WI38 (cell line): ENCODE measurements around the gene PCDHB9.
A peak's percentile ranks its signal among the peaks of the same experiment; 100 is the strongest.
"Not testable (repeated sequence)": the region's sequence is repeated elsewhere in the genome, so short reads cannot be mapped to it uniquely, and the experiment has no call there.

Experiments
- H3K4me3 ChIP-seq: 2 replicates; pipeline ENCODE4 v1.5.1; 2011; ENCODE audit warnings: low read depth, mild to moderate bottlenecking, control low read depth, low read length
- TF ChIP-seq, protein P1 (sequence below): IDR thresholded peaks from 2 replicates; pipeline ENCODE4 v1.5.1; 2012; ENCODE audit warnings: low read depth, mild to moderate bottlenecking, control low read depth, low read length

PCDHB9 gene

GRCh38 chr5:141213656-141214339 lies 26.8 kb downstream of the PCDHB9 start, which contains the start of gene PCDHB13:
TSS of gene PCDHB13 (plus strand) at chr5:141213919. CDS start at chr5:141214124, 205 bp downstream.
- H3K4me3 ChIP-seq: peak within 1 kb of the TSS; percentile 27; the same call in 1 of the 2 replicates
- TF ChIP-seq, protein P1, sequence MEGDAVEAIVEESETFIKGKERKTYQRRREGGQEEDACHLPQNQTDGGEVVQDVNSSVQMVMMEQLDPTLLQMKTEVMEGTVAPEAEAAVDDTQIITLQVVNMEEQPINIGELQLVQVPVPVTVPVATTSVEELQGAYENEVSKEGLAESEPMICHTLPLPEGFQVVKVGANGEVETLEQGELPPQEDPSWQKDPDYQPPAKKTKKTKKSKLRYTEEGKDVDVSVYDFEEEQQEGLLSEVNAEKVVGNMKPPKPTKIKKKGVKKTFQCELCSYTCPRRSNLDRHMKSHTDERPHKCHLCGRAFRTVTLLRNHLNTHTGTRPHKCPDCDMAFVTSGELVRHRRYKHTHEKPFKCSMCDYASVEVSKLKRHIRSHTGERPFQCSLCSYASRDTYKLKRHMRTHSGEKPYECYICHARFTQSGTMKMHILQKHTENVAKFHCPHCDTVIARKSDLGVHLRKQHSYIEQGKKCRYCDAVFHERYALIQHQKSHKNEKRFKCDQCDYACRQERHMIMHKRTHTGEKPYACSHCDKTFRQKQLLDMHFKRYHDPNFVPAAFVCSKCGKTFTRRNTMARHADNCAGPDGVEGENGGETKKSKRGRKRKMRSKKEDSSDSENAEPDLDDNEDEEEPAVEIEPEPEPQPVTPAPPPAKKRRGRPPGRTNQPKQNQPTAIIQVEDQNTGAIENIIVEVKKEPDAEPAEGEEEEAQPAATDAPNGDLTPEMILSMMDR: 0 out of 2 replicates have a peak, but pooled peaks have one; percentile 14

GRCh38 chr5:141214583-141214982 lies 27.6 kb downstream of the PCDHB9 start:
- H3K4me3 ChIP-seq: peak overlapping the region; percentile 27; the same call in 1 of the 2 replicates

DNA sequence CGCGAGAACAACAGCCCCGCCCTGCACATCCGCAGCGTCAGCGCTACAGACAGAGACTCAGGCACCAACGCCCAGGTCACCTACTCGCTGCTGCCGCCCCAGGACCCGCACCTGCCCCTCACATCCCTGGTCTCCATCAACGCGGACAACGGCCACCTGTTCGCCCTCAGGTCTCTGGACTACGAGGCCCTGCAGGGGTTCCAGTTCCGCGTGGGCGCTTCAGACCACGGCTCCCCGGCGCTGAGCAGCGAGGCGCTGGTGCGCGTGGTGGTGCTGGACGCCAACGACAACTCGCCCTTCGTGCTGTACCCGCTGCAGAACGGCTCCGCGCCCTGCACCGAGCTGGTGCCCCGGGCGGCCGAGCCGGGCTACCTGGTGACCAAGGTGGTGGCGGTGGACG lies 28.5 kb downstream of the PCDHB9 start:
- H3K4me3 ChIP-seq: not testable (repeated sequence)

DNA sequence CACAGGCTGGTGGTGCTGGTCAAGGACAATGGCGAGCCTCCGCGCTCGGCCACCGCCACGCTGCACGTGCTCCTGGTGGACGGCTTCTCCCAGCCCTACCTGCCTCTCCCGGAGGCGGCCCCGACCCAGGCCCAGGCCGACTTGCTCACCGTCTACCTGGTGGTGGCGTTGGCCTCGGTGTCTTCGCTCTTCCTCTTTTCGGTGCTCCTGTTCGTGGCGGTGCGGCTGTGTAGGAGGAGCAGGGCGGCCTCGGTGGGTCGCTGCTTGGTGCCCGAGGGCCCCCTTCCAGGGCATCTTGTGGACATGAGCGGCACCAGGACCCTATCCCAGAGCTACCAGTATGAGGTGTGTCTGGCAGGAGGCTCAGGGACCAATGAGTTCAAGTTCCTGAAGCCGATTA lies 29.1 kb downstream of the PCDHB9 start:
- not testable (repeated sequence) for H3K4me3 ChIP-seq

GRCh38 chr5:141223112-141223783 lies 36.3 kb downstream of the PCDHB9 start, which contains the start of gene PCDHB14:
TSS of gene PCDHB14 (plus strand) at chr5:141223343. CDS start at chr5:141223506, 163 bp downstream.
- peak within 1 kb of the TSS; percentile 59 for H3K4me3 ChIP-seq
- TF ChIP-seq, protein P1: no peak

- not testable (repeated sequence) for H3K4me3 ChIP-seq
Observed at GRCh38 chr5:141224844-141225243, 37.9 kb downstream of the PCDHB9 start.

- not testable (repeated sequence) for H3K4me3 ChIP-seq
Observed at GRCh38 chr5:141225421-141225820, 38.5 kb downstream of the PCDHB9 start.

- peak overlapping the region; percentile 46 for H3K4me3 ChIP-seq
- TF ChIP-seq, protein P1: peak; percentile 31; the same call in 1 of the 2 replicates
Observed at GRCh38 chr5:141234109-141234667, 47.2 kb downstream of the PCDHB9 start.

GRCh38 chr5:141235922-141236321 lies 49.0 kb downstream of the PCDHB9 start:
- H3K4me3 ChIP-seq: not testable (repeated sequence)

- TF ChIP-seq, protein P1: no peak
- no peak overlapping the region for H3K4me3 ChIP-seq
Observed at GRCh38 chr5:141236516-141237313, 49.8 kb downstream of the PCDHB9 start.
